H9 (cell line): ENCODE results near the gene SLC13A1. TPM values are rescaled to one million over a fixed set of nuclear protein-coding genes. Genes with fewer than 3 reads are reported as not detected.

Experiments used
- DNase-seq: peaks from one replicate; pipeline ENCODE4 v3.0.0-alpha.2; 2017
- H2AFZ ChIP-seq: one replicate; pipeline ENCODE4 v1.6.1; 2013; ENCODE audit warnings: mild to moderate bottlenecking, low read length, control low read depth, moderate library complexity
- H2AK5ac ChIP-seq: 2 replicates; pipeline ENCODE4 v1.6.1; 2013; ENCODE audit warnings: low read length, control low read depth, mixed read lengths; ENCODE audit not compliant: insufficient read length
- H2BK120ac ChIP-seq: one replicate; pipeline ENCODE4 v1.6.1; 2013; ENCODE audit warnings: low read depth, mild to moderate bottlenecking, low read length, control low read depth, inconsistent platforms; ENCODE audit not compliant: poor library complexity, severe bottlenecking
- H2BK12ac ChIP-seq: 2 replicates; pipeline ENCODE4 v1.6.1; 2013; ENCODE audit warnings: low read length, control low read depth, mixed read lengths, low read depth; ENCODE audit not compliant: insufficient read length
- H2BK15ac ChIP-seq: 2 replicates; pipeline ENCODE4 v1.6.1; 2013; ENCODE audit warnings: low read depth, low read length, control low read depth
- H2BK20ac ChIP-seq: one replicate; pipeline ENCODE4 v1.6.1; 2013; ENCODE audit warnings: low read depth, mild to moderate bottlenecking, low read length, control low read depth, inconsistent platforms; ENCODE audit not compliant: poor library complexity, severe bottlenecking
- H2BK5ac ChIP-seq: 2 replicates; pipeline ENCODE4 v1.6.1; 2013; ENCODE audit warnings: low read length, control low read depth, mixed read lengths; ENCODE audit not compliant: insufficient read length
- H3K14ac ChIP-seq: 2 replicates; pipeline ENCODE4 v1.6.1; 2013; ENCODE audit warnings: low read length, control low read depth; ENCODE audit not compliant: insufficient read depth
- H3K18ac ChIP-seq: 2 replicates; pipeline ENCODE4 v1.6.1; 2013; ENCODE audit warnings: low read depth, mild to moderate bottlenecking, mixed read lengths, low read length, control low read depth; ENCODE audit not compliant: insufficient read length
- H3K23ac ChIP-seq: 2 replicates; pipeline ENCODE4 v1.6.1; 2013; ENCODE audit warnings: low read length, control low read depth, mixed read lengths, low read depth; ENCODE audit not compliant: insufficient read length
- H3K23me2 ChIP-seq: 2 replicates; pipeline ENCODE4 v1.6.1; 2013; ENCODE audit warnings: low read depth, mild to moderate bottlenecking, mixed read lengths, low read length, control low read depth; ENCODE audit not compliant: insufficient read length, poor library complexity, severe bottlenecking
- H3K27ac ChIP-seq: 2 replicates; pipeline ENCODE4 v1.5.1; 2013; ENCODE audit warnings: low read length, control low read depth, mixed read lengths, low read depth; ENCODE audit not compliant: insufficient read length
- H3K27me3 ChIP-seq: 2 replicates; pipeline ENCODE4 v1.6.1; 2013; ENCODE audit warnings: low read length, control low read depth, inconsistent platforms; ENCODE audit not compliant: insufficient read depth
- H3K4ac ChIP-seq: 2 replicates; pipeline ENCODE4 v1.6.1; 2013; ENCODE audit warnings: low read depth, mild to moderate bottlenecking, control low read depth, inconsistent platforms, low read length, moderate library complexity
- H3K4me1 ChIP-seq: 2 replicates; pipeline ENCODE4 v1.6.1; 2013; ENCODE audit warnings: low read length, control low read depth, inconsistent platforms; ENCODE audit not compliant: insufficient read depth
- H3K4me2 ChIP-seq: 2 replicates; pipeline ENCODE4 v1.6.1; 2013; ENCODE audit warnings: low read length, control low read depth, mixed read lengths; ENCODE audit not compliant: insufficient read length, insufficient read depth
- H3K56ac ChIP-seq: 2 replicates; pipeline ENCODE4 v1.6.1; 2013; ENCODE audit warnings: low read depth, mild to moderate bottlenecking, mixed read lengths, low read length, control low read depth; ENCODE audit not compliant: insufficient read length
- H3K79me1 ChIP-seq: 2 replicates; pipeline ENCODE4 v1.6.1; 2013; ENCODE audit warnings: low read depth, mild to moderate bottlenecking, moderate library complexity, low read length, control low read depth, inconsistent platforms; ENCODE audit not compliant: insufficient read depth, poor library complexity, severe bottlenecking
- H3K79me2 ChIP-seq: 2 replicates; pipeline ENCODE4 v1.6.1; 2013; ENCODE audit warnings: low read length, control low read depth, inconsistent platforms; ENCODE audit not compliant: insufficient read depth
- H3K9ac ChIP-seq: 2 replicates; pipeline ENCODE4 v1.6.1; 2013; ENCODE audit warnings: low read length, control low read depth, mixed read lengths; ENCODE audit not compliant: insufficient read length; ENCODE audit errors: extremely low read depth
- H3K9me3 ChIP-seq: one replicate; pipeline ENCODE4 v1.6.1; 2013; ENCODE audit warnings: low read depth, low read length, inconsistent platforms; ENCODE audit not compliant: control insufficient read depth
- H3T11ph ChIP-seq: one replicate; pipeline ENCODE4 v1.6.1; 2013; ENCODE audit warnings: mild to moderate bottlenecking, low read length, control low read depth, inconsistent platforms
- H4K20me1 ChIP-seq: one replicate; pipeline ENCODE4 v1.6.1; 2013; ENCODE audit not compliant: control insufficient read depth, insufficient read length, insufficient read depth
- H4K5ac ChIP-seq: 2 replicates; pipeline ENCODE4 v1.6.1; 2013; ENCODE audit warnings: low read depth, mild to moderate bottlenecking, mixed read lengths, low read length, control low read depth; ENCODE audit not compliant: insufficient read length
- H4K8ac ChIP-seq: replicated peaks from 2 replicates; pipeline ENCODE4 v1.6.1; 2013; ENCODE audit warnings: low read length, control low read depth, mixed read lengths, low read depth; ENCODE audit not compliant: insufficient read length
- H4K91ac ChIP-seq: 2 replicates; pipeline ENCODE4 v1.6.1; 2013; ENCODE audit warnings: low read depth, mild to moderate bottlenecking, moderate library complexity, mixed read lengths, low read length, control low read depth; ENCODE audit not compliant: insufficient read length
- H3K27ac Mint-ChIP-seq, 3 experiments: 2 replicates in 2 of 3; 3 replicates in 1 of 3; pipeline ENCODE4 v1.8.0; 2020 to 2021; ENCODE audit warnings: mixed read lengths in 3 of 3, mild to moderate bottlenecking in 1 of 3, moderate library complexity in 1 of 3
- H3K27me3 Mint-ChIP-seq: 2 replicates; pipeline ENCODE4 v1.8.0; 2021; ENCODE audit warnings: low read depth, mild to moderate bottlenecking, moderate library complexity, mixed read lengths
- H3K36me3 Mint-ChIP-seq, 3 experiments: 2 replicates in 2 of 3; 3 replicates in 1 of 3; pipeline ENCODE4 v1.8.0; 2020 to 2021; ENCODE audit warnings: low read depth in 3 of 3, mixed read lengths in 3 of 3; ENCODE audit not compliant: insufficient read depth in 1 of 3
- H3K4me1 Mint-ChIP-seq, 2 experiments: 2 replicates each; pipeline ENCODE4 v1.8.0; 2020; ENCODE audit warnings: mixed read lengths in 2 of 2
- H3K4me3 Mint-ChIP-seq, 2 experiments: 2 replicates in 1 of 2; 3 replicates in 1 of 2; pipeline ENCODE4 v1.8.0; 2020 to 2021; ENCODE audit warnings: mild to moderate bottlenecking in 2 of 2, mixed read lengths in 2 of 2, moderate library complexity in 1 of 2
- H3K9me3 Mint-ChIP-seq, 2 experiments: 2 replicates in 1 of 2; 3 replicates in 1 of 2; pipeline ENCODE4 v1.8.0; 2020; ENCODE audit warnings: mild to moderate bottlenecking in 2 of 2, mixed read lengths in 2 of 2, moderate library complexity in 1 of 2
- WGBS: extraction: QIAGEN DNeasy Blood & Tissue Kit; methylation state at CpG from one replicate; pipeline ENCODE4 v1.1.7; 2013; ENCODE audit warnings: missing lambda C conversion rate, low lambda C conversion rate, mixed read lengths; ENCODE audit not compliant: insufficient read length; ENCODE audit errors: extremely low coverage; 5-methylcytosine and 5-hydroxymethylcytosine counted together
- total RNA-seq: library from RNA; stranded (reverse); gene quantifications from 2 replicates; pipeline ENCODE4 v1.2.1, GENCODE V29; 2021
- TF ChIP-seq, protein P1 (sequence below): fragments of 200-600 bp; sonication (generic); conservative IDR thresholded peaks from 3 replicates; pipeline ENCODE4 v1.8.0; 2021; ENCODE audit warnings: antibody characterized with exemption, mild to moderate bottlenecking

The SLC13A1 gene
- total RNA-seq, 1 experiment from 2014 or later: not detected

DNA sequence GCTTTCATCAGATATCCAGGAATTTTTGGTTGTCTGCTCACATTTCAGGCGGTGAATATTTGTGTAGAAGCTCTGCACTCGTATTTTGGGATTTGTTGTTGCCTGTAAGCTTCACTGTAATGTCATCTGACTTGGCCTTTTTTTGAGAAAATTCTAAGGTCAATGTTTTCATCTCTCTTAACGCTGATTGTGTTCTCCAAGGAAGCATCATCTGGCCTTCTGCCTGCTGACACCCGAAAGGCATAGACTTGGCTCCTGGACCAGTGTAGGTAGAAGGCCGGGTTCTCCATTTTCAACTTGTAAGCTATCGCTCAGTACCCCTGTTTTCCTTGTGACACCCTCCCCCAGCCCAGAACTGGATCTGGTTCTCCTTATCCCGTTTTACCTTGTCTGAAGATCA is 44.2 kb downstream of the SLC13A1 start:
- no peak overlapping the region for H4K8ac ChIP-seq
- no peak overlapping the region for H2BK20ac ChIP-seq
- H3K56ac ChIP-seq: no peak overlapping the region
- H4K91ac ChIP-seq: no peak overlapping the region
- Mint-ChIP-seq H3K4me1 (no peaks in the 10 kb centered on the region), H3K4me3 (no peak overlapping the region), H3K36me3 (no peaks in the 10 kb centered on the region), H3K27ac (no peak overlapping the region), H3K9me3 (no peaks in the 10 kb centered on the region), H3K27me3 (no peaks in the 10 kb centered on the region)
- no peak overlapping the region for H3T11ph ChIP-seq
- DNase-seq: no peak
- H4K5ac ChIP-seq: no peak overlapping the region
- no peak overlapping the region for H2BK120ac ChIP-seq
- H3K79me2 ChIP-seq: no peaks in the 10 kb centered on the region
- TF ChIP-seq, protein P1, sequence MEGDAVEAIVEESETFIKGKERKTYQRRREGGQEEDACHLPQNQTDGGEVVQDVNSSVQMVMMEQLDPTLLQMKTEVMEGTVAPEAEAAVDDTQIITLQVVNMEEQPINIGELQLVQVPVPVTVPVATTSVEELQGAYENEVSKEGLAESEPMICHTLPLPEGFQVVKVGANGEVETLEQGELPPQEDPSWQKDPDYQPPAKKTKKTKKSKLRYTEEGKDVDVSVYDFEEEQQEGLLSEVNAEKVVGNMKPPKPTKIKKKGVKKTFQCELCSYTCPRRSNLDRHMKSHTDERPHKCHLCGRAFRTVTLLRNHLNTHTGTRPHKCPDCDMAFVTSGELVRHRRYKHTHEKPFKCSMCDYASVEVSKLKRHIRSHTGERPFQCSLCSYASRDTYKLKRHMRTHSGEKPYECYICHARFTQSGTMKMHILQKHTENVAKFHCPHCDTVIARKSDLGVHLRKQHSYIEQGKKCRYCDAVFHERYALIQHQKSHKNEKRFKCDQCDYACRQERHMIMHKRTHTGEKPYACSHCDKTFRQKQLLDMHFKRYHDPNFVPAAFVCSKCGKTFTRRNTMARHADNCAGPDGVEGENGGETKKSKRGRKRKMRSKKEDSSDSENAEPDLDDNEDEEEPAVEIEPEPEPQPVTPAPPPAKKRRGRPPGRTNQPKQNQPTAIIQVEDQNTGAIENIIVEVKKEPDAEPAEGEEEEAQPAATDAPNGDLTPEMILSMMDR: no peak
- H3K27me3 ChIP-seq: no peaks in the 10 kb centered on the region
- H3K23me2 ChIP-seq: no peaks in the 10 kb centered on the region
- no peak overlapping the region for H2AK5ac ChIP-seq
- H3K14ac ChIP-seq: no peak overlapping the region
- no peak overlapping the region for H3K4me2 ChIP-seq
- H3K9me3 ChIP-seq: no peaks in the 10 kb centered on the region
- H3K27ac ChIP-seq: no peak overlapping the region
- H2BK5ac ChIP-seq: no peak overlapping the region
- H3K4me1 ChIP-seq: no peaks in the 10 kb centered on the region
- no peaks in the 10 kb centered on the region for H3K79me1 ChIP-seq
- H3K4ac ChIP-seq: no peak overlapping the region
- no CpG with 5 or more reads among the region's 7 CpGs for WGBS
- no peak overlapping the region for H3K9ac ChIP-seq
- H2BK12ac ChIP-seq: no peak overlapping the region
- H3K18ac ChIP-seq: no peak overlapping the region
- no peaks in the 10 kb centered on the region for H4K20me1 ChIP-seq
- no peak overlapping the region for H2BK15ac ChIP-seq
- no peak overlapping the region for H3K23ac ChIP-seq
- peak overlapping the region; percentile 16 for H2AFZ ChIP-seq
